M059J (cell line): Measurements from ENCODE around the gene CEP63. TPM values are rescaled to one million over a fixed set of nuclear protein-coding genes. Genes with fewer than 3 reads are reported as not detected.

Experiments used
- DNase-seq: peaks from one replicate; pipeline ENCODE4 v3.0.0-alpha.2; 2012; ENCODE audit warnings: low read depth
- total RNA-seq: library from RNA; depleted of rRNA; stranded (reverse); fragments of >200 nt; shearing (Covaris generic); gene quantifications from 2 replicates; pipeline ENCODE4 v1.2.3, GENCODE V29; 2014

The CEP63 gene
- total RNA-seq, 1 experiment from 2014 or later = 20.7 TPM

GRCh38 chr3:134468519-134468918 lies 17.3 kb upstream of the CEP63 start:
- no peak for DNase-seq

GRCh38 chr3:134471521-134472193 lies 14.2 kb upstream of the CEP63 start:
- peak; percentile 52 for DNase-seq

- no peak for DNase-seq
Observed at GRCh38 chr3:134472831-134473230, 13.0 kb upstream of the CEP63 start.

- DNase-seq = peak; percentile 87
Observed at GRCh38 chr3:134473868-134474546, 11.8 kb upstream of the CEP63 start.

- no peak for DNase-seq
Observed at GRCh38 chr3:134474956-134475355, 10.9 kb upstream of the CEP63 start.

GRCh38 chr3:134476306-134476705 lies 9.6 kb upstream of the CEP63 start:
- peak; percentile 96 for DNase-seq

- peak; percentile 75 for DNase-seq
Observed at GRCh38 chr3:134477002-134477401, 8.9 kb upstream of the CEP63 start.

- peak; percentile 83 for DNase-seq
Observed at GRCh38 chr3:134477938-134478337, 7.9 kb upstream of the CEP63 start.

- DNase-seq = no peak
Observed at GRCh38 chr3:134480546-134480945, 5.3 kb upstream of the CEP63 start.

GRCh38 chr3:134481166-134481565 lies 4.7 kb upstream of the CEP63 start:
- DNase-seq = peak; percentile 67

GRCh38 chr3:134482622-134483021 lies 3.2 kb upstream of the CEP63 start:
- no peak for DNase-seq

GRCh38 chr3:134483195-134483900 lies 2.5 kb upstream of the CEP63 start:
- DNase-seq = peak; percentile 98

GRCh38 chr3:134485075-134485717 lies 661 bp upstream of the CEP63 start:
- DNase-seq = peak; percentile 46

GRCh38 chr3:134486577-134487041 lies 752 bp downstream of the CEP63 start:
- DNase-seq = peak; percentile 60

GRCh38 chr3:134487406-134487805 lies 1.5 kb downstream of the CEP63 start:
- peak; percentile 37 for DNase-seq

GRCh38 chr3:134494495-134494894 lies 8.6 kb downstream of the CEP63 start:
- no peak for DNase-seq

- no peak for DNase-seq
Observed at GRCh38 chr3:134495980-134496379, 10.1 kb downstream of the CEP63 start.

GRCh38 chr3:134496471-134497071 lies 10.7 kb downstream of the CEP63 start:
- DNase-seq = peak; percentile 76

- DNase-seq = no peak
Observed at GRCh38 chr3:134503266-134503665, 17.4 kb downstream of the CEP63 start.

- DNase-seq = no peak
Observed at GRCh38 chr3:134504132-134504531, 18.3 kb downstream of the CEP63 start.

- no peak for DNase-seq
Observed at GRCh38 chr3:134505485-134505884, 19.6 kb downstream of the CEP63 start.

GRCh38 chr3:134511500-134511899 lies 25.6 kb downstream of the CEP63 start:
- no peak for DNase-seq
